ENCODE data around the gene CAMTA1.
"Not testable (repeated sequence)": the region's sequence is repeated elsewhere in the genome, so short reads cannot be mapped to it uniquely, and the experiment has no call there.

The CAMTA1 gene

DNA sequence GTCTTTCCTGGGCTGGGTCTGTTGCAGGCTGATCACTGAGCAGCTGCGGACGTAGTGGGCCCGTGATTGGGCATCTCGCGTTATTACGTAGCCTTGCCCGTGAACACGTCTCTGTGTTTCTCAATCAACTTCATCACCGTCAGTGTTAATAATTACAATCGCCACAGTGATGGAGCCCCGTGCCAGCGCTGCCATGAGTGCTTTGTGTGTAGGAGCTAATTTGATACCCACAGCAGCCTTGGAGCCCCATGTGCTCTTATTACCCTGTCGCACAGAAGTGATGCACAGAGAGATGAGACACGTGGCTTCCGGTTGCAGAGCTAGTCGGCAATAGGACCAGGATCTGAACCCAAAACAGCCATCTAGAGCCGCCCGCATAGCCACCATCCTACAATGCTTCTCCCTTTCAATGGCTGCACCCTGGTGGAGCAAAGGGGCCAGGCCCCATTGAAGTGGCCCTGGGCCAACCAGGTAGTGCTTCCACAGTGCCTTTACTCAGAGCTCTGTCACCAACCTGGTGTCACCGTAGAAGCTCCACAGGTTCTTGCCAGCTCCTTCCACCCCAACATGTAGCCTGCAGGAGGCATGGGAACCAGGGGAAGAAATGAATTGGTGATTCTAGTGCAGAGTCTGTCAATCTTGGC lies 587.3 kb downstream of the CAMTA1 start:
- no peak for DNase-seq (ENCODE audit: low spot score)

DNA sequence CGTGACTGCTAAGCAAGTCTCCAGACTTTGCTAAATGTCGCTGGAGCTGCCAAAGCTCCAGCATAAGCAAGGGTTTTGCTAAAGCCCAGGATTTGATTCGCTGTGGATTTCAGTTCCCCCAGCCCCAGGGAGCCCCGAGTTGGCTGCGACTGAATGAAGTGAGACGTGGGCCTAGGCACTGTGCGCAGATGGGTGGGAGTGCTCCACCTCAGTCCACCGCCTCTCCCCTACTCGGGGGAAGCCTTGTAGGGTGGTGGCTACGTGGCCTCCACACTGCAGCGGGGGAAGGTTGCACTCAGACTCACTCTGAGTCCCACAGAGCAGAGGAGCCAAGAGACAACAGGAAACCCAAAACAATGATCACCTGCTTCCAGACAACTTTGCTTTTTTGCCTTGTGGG lies 588.0 kb downstream of the CAMTA1 start:
- no peak for DNase-seq (ENCODE audit: low spot score)

DNA sequence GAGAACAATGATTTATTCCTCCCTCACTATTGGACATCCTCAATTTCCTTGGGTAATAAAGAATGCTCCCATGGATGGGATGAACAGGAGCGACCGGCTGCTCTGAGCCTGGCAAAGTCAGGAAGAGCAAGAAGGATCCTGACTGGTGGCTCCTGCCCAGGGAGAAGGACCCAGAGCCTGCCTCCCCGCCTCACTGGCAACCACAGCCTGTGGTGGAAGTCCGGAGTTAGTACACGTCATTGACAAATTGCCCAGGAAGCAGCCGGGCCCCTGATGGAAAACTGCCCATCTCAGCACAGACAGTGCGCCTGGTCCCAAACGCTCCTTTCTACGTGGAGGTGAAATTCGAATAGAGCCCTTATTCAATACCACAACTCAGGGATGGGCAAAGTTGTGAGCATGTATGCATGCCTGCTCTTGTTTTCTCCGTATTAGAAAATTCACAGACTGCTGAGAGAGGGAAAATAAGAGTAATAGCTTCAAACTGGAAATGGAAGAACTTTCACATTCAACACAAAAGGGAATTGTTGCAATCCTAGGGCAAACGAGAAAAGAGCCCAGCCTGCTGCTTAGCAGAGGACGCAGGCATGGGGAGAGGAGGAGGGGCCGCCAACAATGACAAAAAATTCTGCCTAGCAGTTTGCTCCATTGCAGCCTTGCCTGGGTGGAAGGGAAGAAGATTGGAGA lies 588.8 kb downstream of the CAMTA1 start:
- no peak for DNase-seq (ENCODE audit: low spot score)

DNA sequence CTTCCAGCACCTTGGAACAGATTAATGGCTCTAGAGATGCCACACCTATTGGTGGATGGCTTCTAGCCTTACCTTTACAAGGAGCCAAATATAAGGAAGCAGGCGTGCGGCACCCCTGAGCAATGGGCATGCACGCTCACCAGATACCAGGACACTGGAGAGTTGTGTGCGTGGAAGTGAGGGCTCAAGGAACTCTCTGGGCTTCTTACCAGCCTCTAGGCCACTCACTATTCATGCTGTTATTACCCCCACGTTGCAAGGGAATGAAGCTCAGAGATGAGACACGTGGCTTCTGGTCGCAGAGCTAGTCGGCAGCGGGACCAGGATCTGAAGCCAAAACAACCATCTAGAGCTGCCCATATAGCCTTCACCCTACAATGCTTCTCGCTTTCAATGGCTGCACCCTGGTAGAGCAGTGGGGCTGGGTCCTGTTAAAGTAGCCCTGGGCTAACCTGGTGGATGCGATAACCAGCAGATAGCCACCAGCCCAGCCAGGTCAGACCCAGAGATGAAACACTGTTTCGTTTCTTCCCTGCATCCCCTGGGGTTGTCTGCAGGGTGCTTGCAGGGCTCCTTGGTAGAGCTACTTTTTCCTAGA lies 589.4 kb downstream of the CAMTA1 start:
- no peak for DNase-seq (ENCODE audit: low spot score)

DNA sequence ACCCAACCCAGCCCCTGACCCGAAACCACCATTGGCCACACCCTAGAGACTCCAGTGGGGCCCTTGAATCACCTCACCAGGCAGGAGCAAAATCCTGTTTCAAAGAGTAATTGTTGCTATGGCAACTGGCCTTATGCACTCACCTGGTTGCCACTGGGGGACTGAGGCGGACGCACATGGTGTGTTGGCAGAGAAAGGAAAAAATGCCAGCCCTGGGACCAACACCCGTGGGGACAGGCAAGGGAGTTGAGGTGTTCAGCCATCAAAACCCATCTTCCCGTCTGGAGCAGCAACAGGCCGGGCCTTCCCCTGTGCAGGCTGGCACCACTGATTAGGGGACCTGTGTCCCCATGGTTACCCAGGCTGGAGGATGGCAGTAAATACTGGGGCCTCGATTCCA lies 590.1 kb downstream of the CAMTA1 start:
- no peak for DNase-seq (ENCODE audit: low spot score)

DNA sequence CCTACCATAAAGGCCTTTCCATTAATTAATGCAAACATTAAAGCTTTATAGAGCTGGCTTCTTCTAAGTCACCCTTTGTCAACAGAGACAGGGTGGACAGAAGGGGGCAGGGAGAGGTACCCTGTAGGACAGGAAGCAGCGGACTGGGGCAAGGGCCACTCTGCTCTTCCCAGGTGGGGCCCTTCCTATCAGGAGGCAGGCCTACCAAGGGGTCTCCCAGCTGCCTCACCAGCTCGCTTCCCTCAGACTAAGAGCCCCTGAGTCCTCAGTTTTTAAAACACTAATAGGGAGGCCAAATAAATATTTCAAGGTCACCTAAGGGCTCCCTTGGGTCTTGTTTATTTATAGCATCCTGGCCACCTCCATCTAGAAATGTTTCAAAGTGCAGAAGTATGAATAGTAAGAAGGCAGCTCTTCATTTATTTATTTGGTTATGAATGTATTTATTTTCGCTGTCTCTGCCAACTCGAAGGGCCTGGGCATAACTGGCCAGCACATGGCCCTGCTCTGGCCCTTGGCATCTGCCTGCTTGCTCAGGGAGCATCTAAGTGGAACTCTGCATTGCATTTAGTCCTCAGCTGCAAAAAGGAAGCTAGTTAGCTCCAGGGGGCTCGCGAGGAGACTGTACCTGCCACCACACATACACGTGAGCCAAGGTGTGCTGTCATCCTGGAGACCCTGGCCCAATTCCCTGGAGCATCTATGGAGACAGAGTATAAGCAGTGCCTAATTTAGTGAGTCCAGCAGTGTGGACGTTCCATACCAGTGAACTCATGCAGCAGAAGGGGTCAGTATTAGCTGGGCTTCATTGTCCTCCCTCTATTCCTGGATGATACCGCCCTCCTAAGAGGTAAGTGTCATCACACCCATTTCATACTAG lies 590.8 kb downstream of the CAMTA1 start:
- DNase-seq (ENCODE audit: low spot score) = no peak

DNA sequence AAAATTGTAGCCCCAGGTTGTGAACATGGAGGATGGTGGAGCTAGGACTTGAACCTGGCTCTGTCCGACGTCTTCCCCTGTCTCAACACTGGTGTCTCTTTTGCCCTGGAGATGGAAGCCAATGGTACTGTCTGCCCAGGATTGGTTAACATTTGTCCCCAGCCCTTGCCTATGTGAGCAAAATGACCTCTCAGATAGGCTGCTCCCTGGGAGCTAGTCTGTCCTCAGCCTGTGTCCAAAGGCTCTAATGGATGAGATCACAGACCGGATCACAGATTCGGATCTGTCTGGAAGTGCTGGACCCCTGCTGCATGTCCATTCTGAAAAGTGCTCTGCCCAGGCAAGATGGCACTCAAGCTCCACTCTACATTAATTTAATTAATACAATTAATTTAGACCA lies 591.4 kb downstream of the CAMTA1 start:
- no peak for DNase-seq (ENCODE audit: low spot score)

DNA sequence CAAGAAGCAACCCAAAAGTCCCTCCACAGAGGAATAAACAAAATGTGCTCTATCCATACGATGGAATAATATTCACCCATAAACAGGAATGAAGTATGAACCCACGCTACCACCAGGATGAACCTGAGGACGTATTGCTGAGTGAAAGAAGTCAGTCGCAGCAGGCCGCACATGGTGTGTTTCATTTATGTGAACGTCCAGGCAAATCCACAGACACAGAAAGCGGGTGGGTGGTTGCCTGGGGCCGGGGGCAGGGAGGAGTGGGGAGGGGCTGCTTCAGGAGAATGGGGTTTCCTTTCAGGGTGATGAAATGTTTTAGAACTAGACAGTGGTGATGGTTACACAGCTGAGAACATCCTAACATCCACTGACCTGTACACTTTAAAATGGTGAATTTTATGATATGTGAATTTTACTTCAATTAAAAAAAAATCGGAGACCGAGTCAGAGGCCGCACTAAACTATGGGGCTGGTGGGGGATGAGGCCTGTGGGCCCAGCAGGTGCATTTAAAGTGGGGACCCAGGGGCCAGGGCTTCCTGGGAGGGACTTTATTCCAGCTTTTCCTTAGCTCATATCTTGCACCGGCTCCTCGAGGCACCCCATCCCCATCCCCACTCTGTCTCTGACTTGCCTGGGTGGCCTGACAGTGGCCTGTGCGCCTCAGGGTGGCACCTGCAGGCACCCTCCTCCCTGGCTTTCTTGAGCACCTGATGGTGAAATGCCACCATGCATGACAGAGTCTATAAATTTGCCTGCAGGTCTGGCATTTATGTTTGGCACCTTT lies 593.3 kb downstream of the CAMTA1 start:
- no peak for DNase-seq (ENCODE audit: low spot score)

DNA sequence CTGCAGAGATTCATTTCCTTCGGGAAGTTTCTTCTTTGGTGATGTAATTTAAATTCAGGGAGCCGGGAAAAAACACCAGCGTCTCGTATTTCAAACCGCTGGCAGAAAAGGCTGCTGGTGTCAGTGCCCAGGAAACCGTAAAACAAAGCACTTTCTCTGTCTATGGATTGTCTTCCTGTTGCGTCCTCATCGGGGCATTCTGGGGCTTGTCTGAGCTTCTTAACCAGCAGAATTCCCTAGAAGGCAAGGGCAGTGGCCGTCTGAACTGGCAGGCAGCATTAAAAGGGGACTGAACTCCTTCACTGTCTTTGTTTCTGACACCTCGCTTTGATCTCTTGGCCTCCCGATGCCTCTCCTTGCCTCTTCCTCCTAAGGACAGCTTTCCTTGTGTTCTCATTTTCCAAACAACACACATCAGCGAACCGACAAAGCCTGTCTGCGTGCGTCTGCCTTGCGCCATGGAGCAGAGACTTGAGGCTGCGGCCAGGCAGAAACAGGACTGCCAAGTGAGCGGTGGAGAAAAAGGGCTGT lies 594.3 kb downstream of the CAMTA1 start:
- DNase-seq (ENCODE audit: low spot score) = no peak

DNA sequence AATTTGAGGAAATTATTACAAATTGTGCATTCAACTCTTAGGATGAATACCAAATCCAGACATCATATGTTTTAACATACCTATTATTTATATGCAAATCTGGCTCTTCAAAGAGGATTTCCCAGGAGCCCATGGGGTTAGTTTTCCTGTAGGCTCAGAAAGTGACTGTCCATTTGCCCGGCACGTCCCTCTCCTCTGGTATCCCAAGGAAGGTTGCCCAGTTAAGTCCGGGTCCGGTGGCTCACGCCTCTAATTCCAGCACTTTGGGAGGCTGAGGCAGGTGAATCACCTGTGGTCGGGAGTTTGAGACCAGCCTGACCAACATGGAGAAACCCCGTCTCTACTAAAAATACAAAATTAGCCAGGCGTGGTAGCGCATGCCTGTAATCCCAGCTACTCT lies 594.8 kb downstream of the CAMTA1 start:
- not testable (repeated sequence) for DNase-seq (ENCODE audit: low spot score)

DNA sequence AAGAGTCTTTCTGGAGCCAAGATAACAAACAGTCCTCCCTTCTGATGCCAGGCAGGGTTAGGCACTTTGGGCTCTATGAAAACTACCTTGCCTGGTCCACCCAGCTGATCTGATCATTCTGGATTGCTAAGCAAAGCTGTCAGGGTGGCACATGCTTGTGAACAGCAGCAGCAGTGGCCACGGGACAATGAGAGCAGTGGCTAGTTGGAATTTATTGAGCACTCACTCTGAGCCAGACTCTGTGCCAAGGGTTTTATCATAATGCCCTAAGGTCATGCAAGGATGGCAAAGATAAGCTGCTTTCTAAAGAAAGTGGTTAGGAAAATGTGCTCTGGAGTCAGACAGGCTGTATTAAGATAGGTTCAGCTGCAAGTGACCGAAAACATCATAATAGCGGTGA lies 595.5 kb downstream of the CAMTA1 start:
- DNase-seq (ENCODE audit: low spot score) = no peak

DNA sequence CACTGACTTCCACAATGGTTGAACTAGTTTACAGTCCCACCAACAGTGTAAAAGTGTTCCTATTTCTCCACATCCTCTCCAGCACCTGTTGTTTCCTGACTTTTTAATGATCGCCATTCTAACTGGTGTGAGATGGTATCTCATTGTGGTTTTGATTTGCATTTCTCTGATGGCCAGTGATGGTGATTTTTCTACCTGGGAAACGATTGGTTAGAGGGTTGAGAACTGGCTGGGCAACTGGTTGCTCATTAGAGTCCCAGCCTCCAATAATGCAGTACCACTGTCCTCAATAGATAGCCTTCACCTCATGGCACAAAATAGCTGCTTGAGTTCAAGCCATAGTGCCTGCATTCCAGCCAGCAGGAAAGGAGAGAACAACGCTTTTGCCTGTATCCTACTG lies 596.5 kb downstream of the CAMTA1 start:
- DNase-seq (ENCODE audit: low spot score) = not testable (repeated sequence)

DNA sequence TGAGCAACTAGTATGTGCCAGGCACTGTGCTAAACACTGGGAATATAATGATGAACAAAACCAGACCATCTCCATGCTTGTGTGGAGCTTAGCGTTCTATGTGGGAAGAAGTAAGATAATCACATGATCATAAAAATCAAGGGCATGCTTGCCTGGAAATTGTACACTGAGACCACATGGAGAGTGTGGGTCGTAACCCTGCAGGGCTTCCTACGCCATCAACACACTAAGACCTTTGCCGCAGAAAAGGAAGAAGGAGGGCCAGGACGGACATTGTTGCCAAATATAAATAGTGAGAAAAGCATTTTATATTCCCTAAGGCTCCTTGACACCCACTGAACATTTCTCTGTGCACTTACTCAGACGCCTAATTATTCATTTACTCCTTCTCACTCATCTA lies 597.7 kb downstream of the CAMTA1 start:
- no peak for DNase-seq (ENCODE audit: low spot score)

DNA sequence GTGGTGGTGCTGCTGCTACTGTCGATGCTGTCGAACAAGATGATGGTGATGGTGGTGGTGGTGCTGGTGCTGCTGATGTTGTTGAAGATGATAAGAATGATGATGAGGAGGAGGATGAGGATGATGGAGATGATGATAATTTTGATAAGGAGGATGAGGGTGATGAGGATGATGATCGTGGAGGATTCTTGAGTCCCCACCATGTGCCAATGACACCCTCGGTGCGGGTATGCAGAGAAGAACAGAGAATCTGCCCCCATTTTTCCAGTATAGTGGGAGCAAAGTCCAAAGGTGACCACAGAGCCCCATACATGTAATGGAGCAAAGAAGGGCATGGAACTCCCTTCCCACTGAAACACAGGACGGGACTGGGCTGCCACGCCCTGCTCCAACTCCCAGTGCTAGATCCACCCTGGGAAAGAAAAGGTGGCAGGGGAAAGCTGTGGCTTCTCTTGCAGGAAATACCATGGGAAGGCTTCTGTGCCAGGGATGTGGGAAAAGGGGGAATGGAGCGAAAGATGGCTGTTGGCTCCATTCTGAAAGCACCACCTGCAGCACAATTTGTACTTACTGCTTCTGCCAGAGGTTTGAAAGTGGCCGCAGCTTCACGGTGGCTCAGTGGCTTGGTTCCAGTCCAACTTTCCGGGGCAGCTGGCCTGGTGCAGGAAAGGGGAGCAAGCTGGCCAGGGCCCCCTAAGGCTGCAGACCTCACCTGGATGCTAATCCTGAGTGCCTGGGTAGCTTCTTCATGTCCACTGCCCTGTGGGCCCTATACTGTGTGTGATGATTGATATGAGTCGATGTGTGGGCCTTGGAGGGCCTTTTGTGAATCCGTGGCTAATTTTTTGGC lies 598.6 kb downstream of the CAMTA1 start:
- DNase-seq (ENCODE audit: low spot score) = no peak

DNA sequence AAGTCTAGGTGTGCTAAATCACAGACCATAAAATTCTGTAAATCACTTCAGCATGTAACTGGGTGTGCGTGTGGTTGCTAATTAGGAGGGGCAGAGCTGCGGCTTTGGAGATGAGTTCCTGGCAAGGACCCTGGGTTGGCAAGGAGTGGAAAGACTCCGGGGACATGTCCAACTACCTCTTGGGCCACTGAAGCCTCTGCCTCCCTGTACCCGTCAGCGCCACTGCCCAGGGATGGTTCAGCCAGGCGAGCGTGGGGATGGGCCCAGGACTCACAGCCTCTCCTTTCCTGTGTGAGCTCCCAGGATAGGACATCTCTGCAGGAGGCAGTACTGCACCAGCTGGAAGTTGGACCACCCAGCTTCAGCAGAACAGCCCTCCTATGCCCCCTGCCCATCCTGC lies 599.4 kb downstream of the CAMTA1 start:
- no peak for DNase-seq (ENCODE audit: low spot score)

DNA sequence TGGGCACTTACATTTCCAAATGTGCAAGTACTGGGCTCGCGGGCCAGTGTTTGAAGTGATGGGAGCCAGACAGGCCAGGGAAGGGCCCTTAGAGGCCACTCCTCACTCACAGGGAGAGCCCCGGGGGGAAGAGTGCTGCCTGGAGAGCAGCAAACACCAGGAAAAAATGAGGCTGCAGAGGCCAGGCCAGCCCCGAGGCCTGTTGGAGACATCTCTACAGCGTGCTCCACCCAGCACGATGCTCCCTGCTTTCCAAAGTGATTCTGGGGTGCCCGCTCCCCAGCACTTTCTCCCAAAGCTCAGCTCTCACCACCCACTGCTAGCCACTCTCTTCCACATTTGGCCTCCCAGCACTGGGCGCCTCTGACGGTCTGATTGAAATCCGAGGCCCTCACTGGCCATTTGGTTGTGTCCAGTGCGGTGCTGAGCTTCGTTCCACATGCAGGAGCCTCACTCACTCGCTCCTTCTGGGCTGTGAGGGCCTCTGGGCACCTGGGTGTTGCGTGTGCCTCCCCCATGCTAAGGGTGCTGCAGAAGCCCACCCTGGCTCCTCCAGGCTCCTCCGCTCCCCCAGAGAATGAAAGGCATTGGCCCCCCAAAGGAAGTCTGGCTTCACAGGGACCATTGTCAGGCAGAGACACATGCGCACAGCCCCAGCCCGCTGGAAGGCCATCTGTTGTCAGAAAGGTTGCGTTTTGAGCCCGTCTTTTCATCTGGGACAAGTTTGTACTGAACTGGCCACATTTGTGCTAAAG lies 600.4 kb downstream of the CAMTA1 start:
- DNase-seq (ENCODE audit: low spot score) = no peak

DNA sequence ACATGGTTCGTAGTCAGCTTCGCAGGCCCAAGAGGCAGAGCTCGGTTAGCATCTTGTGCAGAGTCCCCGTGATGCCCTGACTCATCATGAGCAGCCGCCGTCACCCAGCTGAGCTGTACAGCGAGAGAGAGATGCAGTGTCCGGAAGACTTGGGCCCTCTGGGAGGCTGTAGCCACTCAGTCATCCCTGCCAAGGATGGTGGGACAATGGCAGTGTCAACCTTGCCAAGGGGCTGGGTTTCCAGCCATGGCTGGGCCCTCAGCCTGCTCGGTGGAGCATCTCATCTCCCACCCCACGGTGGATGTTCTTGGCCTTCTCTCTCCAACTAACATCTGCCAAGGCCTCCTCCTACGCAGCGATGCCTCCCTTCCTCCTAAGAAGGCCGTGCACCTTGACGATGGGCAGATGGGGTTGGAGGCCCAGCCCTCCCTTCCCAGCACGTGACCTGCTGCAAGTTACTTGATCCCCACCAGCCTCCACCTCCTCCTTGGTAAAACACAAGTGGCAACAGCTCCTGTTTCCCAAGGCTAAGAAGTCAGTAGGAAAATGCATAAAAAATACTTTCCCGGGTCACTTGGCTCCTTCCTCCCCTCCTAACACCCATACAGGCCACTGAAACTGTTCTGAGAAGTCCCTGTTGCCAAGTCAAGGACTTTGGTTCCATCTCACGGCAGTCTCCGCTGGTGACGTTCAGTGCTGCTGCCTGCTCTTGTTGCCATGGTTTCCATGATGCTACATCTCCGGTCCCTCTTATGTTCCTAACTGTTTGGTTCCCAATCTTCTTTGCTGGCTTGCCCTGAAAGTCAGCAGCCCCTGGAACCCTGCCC lies 601.2 kb downstream of the CAMTA1 start:
- DNase-seq (ENCODE audit: low spot score) = no peak

DNA sequence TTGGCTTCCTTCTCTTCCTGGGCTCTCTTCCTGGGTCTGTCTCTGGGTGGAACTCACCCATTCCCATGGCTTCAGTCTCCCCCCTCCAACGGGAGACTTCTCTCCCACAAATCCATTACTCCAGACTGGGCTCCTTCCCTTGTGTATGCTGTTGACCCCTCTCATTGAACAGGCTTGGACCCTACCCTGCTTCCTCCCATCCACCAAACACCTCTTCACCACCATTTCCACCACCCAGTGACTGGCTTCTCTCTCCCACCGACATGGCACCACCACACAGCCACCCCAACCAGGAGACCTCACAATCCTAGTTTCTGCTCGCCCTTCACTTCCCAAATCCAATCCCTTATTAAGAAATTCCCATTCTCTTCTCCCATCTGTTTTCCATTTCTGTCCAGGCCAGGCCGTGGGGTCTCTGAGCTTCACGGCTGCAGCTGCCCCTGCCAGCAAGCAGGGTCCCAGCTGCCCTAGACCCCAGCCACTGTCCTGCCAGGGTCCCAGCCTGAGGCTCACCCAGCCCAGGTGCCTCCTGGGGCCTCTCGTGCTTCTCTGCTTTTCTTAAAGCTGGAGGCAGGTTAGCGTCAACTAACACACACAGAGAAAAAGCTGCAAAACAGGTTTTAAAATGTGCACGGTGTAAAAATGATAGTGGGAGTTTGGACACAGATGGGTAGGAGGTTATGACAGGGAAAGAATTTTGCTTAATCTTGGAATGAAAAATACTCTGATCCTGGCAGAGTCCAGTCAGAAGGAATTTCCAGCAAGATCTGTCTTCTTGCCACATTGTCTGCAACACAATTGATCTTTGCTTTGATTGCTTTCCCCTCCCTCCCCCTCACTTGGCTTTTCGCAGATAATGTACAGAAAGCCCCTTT lies 602.0 kb downstream of the CAMTA1 start:
- no peak for DNase-seq (ENCODE audit: low spot score)

All from CD4-positive, alpha-beta T cell treated with Interleukin-6 at 100 ng/mL for 8 hours (primary cell).